ENCODE data around the gene FBN2.

The FBN2 gene

DNA sequence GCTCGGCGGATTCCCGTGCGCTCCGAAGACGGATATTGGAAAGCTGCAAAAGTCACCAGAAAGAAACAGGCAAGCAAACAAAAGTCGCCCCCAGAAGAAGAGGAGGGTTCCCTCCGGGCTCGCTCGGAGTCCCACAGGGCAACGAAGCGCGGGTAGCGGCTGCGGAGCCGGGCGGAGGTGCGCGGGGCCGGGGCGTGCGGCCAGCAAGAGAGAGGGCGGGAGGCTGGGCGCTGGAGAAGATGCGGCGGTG lies at the start of gene FBN2:
FBN2 (minus strand) TSS at position 246 of the 250 bp plus-strand sequence. CDS start 642 bp downstream, outside the sequence.
- DNase-seq: no peak

- no peak for DNase-seq
Measured at GRCh38 chr5:128587275-128587674, 49.2 kb upstream of the FBN2 start.

GRCh38 chr5:128586848-128587247 lies 48.8 kb upstream of the FBN2 start:
- DNase-seq: no peak

DNA sequence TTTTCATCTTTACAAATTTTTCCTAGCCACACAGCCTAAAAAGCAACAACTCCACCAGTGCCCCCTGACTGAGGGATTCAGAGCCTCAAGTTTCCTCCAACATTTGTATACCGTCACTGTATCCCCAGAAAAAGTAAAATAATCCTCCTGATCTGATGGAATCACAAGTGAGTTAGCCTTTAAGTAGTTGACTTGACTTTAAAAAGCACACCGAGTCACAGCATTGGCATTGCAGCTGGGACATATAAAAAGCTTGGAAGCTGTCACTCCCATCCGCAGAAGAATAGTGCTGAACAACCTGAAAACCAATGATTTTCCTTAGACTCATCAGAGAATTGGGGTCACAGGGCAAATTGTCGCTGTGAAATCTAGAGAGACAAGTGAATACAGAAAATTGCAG lies 41.6 kb upstream of the FBN2 start:
- DNase-seq: no peak

- DNase-seq: no peak
Measured at GRCh38 chr5:128579093-128579492, 41.0 kb upstream of the FBN2 start.

- no peak for DNase-seq
Measured at GRCh38 chr5:128574041-128574440, 36.0 kb upstream of the FBN2 start.

DNA sequence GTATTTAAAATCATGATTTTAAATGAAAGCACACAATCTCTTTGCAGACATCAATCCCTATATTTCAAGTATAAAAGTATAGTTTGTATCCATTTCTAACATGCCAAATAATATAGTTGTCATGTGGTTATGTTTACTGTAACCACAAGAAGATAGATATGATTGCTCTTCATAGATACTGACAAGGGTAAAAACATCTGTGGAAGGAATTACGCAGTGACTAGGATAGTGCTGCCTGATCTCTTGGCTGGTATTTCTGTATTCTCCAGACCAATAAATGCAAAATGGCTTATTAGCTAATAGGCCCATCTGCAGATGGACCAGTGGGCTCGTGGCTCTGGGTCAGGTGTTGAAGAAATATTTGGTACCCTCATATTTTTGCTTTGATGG lies 34.9 kb upstream of the FBN2 start:
- no peak for DNase-seq

GRCh38 chr5:128572051-128572929 lies 34.2 kb upstream of the FBN2 start:
- no peak for DNase-seq

DNA sequence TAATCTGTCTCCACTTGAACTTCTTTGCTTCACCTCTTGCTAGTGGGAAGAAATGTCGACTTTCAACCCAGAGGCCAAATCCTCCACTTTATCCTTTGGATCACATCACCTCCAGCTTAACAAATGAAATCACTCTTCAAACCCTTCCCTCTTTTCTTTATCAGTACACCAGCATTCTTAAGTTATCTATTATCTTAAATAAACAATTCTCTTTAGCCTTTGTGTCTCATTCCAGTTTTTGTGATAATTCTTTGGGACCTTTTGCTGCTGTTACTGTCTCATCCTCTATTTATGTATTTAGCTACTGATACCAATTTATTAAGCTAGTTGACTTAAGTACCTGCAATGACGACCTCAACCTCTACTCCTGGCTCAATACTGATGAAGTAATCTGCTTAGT lies 28.1 kb upstream of the FBN2 start:
- DNase-seq: no peak

DNA sequence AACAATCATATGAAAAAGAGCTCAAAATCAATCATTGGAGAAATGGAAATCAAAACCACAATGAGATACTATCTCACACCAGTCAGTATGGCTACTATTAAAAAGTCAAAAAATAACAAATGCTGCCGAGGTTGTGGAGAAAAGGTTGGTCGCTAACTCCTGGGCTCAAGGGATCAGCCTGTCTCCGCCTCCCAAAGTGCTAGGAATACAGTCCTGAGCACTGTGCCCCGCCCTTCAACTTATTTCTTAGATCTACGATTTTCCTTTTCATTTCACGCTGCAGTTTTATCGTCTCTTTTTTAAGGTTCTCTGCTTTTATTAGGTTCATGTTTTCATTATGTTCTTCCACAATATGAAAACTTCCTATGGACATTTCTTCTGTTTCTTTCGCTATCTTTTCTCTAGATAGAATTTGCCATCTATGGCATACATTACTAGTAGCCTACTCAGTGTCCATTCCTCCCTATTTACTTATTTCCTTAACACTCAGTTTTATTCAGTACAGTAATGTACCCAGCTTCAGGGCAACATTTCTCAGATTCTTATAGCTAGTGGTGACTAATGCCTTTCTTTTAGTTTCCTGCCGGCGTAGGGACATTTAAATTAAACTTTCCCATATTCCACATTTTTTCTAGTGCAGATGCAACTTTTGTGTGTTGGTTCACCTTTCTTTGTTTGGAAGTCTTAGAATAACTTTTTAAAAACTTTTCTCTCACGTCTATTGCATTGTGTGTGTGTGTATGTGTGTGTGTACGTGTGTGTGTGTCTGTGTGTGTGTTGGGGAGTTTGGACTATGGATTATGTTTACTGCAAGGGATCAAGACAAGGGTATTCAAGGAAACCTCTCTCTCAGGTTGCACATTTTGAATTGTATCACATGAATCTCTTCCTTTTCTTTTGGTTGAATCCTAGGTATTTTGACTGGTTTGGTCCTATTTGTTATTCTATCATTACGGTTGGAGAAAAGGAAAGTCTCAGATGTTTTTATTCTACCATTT lies 21.6 kb upstream of the FBN2 start:
- DNase-seq: no peak

GRCh38 chr5:128553747-128554146 lies 15.7 kb upstream of the FBN2 start:
- no peak for DNase-seq

- no peak for DNase-seq
Measured at GRCh38 chr5:128551476-128551875, 13.4 kb upstream of the FBN2 start.

DNA sequence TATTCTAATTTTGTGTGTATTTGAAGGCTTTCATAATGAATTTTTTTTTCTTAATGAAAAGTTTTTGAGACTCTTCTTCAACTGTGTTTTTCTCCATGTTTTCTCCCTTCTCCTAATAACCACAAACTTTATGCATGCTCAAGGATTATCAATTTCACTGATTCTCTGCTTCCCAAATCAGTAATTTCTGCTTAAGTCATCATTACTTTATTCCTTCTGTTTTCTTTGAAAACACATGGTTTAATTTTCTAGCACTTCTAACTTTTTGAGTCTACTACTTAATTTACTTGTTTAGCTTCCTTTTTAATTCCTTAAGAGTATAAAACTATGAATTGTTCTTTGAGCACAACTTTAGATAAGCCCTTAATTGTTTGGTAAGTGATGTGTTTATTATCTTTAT lies 11.5 kb upstream of the FBN2 start:
- no peak for DNase-seq

DNA sequence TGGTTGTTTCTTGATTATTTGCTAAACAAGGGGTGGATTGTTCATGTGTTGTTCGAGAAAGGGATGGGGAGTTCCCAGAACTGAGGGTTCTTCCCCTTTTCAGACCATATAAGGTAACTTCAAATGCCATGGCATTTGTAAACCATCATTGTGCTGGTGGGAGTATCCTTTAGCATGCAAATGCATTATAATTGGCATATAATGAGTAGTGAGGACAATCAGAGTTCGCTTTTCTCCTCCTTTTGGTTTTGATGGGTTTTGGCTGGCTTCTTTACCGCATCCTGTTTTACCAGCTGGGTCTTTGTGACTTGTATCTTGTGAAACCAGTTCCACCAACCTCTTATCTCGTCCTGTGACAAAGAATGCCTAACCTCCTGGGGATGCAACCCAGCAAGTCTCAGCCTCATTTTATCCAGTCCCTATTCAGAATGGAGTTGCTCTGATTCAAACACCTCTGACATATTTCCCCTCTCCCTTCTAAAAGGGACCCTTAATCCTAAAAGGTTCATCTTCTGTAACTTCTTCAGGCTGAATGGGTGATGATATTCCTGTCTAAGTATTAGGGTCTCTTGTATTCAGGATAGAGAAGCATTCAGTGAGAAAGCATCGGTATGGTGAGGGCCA lies 8.7 kb upstream of the FBN2 start:
- DNase-seq: no peak

DNA sequence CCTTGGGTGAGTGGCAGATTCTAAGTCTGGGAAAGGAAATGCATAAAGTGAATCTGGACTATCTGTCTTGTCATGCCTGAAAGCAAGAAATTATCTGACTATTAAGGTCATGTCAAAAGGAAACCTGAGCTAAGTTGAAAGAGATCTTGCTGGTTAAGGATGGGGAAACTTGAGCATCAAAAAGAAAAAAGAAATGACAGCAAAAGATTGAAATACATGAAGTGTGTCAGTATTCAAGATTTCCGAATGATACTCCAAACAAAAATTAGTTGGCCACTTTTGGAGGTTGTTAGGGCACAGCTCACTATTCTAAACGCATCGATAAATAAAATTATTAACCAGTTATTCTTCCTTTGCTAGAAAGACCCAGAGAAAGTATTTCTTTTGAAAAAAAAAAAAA lies 3.3 kb upstream of the FBN2 start:
- DNase-seq: no peak

- no peak for DNase-seq
Measured at GRCh38 chr5:128539038-128539429, 989 bp upstream of the FBN2 start.

DNA sequence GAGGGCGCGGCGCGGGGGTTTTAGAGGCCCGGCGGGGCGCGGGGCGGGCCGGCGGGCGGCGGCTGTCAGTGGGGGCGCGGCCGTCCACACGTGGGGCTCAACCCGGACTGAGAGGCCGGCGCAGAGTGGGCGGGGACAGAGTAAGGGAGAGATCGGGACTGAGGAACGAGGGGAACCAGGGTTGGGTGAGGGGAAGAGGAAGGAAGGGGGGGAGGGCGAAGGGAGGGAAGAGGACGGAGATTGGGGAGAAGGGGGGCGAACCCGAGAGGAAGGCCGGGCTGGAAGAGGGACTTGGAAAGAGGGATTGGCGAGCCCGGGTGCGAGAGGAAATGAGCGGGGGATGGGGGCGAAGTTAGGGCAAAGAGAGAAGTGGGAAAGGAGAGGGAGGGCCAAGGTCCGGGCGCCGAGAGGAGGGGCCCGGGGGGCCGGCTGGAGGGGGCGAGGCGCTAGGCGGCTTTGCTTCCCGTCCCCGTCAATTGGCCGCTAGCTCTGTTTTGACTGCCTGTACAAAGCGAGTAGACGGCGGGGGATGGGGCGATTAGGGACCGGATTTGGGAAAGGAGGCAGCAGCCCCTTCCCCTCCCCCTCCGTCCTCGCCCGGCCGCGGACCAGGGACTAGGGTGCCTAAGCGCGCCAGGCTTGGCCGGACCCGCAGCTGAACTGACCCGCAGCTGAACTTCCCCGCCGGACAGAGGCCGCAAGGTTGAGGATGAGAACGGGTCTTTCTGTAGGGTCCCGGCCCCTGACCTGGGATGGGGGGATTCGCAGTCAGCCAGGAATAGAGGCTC lies 399 bp upstream of the FBN2 start:
- DNase-seq: no peak

DNA sequence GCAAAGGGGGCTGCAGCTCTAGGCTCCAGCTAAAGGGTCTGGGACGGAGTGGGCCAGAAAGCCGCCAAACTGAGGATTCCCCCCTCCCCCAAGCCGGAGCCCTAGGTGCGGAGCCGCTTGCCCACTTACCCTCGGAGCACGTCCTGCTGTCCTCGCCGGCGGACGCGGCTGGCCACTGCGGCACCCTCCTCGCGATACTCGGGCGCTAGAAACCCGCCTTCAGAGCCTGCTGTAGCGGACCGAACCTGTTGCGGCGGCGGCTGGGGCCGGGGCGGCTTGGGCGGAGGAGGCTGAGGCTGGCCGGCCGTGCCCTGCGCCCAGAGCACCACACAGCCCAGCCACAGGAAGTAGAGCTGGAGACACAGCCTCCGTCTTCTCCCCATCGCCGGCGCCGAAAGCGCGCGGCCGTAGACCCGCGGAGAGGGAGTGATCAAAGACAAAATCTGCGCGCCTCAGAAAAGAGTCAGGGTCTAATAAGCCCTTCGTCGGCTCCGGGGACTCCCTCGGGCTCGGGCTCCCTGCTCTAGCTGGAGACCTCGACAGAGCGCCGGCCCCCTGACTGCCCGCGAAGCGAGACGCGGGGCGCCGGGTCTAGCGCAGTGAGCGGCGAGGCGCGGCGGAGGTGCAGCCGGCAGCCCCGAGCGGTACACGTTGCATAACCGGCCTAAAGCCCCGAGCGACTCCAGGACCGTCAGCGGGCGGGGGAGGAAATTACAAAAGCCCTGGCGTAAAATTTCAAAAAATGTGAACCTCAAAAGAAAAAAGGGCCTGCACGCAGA lies 635 bp downstream of the FBN2 start:
- no peak for DNase-seq

GRCh38 chr5:128536254-128537220 lies 1.5 kb downstream of the FBN2 start:
- DNase-seq: no peak

DNA sequence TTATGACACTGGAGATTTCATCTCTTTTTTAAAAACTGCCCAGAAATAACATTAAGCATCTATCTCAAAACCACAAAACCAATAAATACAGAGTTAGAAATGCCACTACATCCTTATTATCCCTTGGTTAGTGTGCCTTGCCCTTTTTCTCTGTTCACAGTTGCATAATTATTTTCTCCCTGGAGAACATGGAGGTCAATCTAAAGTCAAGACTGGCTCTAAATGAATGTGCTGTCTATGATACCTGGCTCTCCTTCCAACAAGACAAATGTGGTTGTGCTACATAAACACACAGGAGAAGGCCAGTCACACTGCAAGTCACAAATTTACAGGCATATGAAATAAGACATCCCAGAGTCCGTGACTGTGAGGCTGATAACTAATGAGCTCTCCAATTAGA lies 2.8 kb downstream of the FBN2 start:
- no peak for DNase-seq

DNA sequence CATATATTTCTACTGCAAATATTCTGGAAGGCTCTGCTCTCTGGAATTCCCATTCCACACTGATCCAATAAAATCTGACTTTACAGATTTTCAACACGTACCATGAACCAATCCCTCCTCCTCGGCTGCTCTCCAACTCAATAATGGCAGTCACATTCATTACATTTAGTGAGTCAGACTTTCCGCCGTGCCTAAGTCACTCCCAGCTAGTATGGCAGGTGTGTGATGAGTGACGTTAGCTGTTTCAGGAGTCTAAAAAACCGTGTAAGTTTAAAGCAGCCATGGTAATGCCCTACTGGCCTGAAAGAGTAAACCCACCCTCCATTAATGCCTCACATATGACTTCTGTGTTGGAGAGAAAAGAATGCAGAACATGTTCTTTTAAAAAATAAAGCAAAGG lies 3.3 kb downstream of the FBN2 start:
- no peak for DNase-seq

Measured in DMS 273 treated with DMSO at 0.1 percent for 48 hours (cell line).